ENCODE data around the gene KCNQ1OT1. TPM values are rescaled to one million over a fixed set of nuclear protein-coding genes. Genes with fewer than 3 reads are reported as not detected.

The KCNQ1OT1 gene
- total RNA-seq, 1 donor from 2014 or later, result 14.3 TPM

- Mint-ChIP-seq H3K4me1 (ENCODE audit: low read depth, unreplicated experiment) (peaks cover 17% of the 10 kb centered on the region), H3K27me3 (ENCODE audit: unreplicated experiment) (no peaks in the 10 kb centered on the region), H3K9me3 (ENCODE audit: unreplicated experiment) (peaks cover 6% of the 10 kb centered on the region), H3K36me3 (ENCODE audit: unreplicated experiment) (no peaks in the 10 kb centered on the region), H3K4me3 (ENCODE audit: unreplicated experiment) (no peak overlapping the region), H3K27ac (ENCODE audit: unreplicated experiment) (no peak overlapping the region)
- peak; percentile 6 for DNase-seq
- no peak for TF ChIP-seq CTCF (IDR thresholded peaks at IDR 0.05; ENCODE audit: partially characterized antibody, unreplicated experiment)
Measured at GRCh38 chr11:2746401-2747247, 46.8 kb upstream of the KCNQ1OT1 start.

DNA sequence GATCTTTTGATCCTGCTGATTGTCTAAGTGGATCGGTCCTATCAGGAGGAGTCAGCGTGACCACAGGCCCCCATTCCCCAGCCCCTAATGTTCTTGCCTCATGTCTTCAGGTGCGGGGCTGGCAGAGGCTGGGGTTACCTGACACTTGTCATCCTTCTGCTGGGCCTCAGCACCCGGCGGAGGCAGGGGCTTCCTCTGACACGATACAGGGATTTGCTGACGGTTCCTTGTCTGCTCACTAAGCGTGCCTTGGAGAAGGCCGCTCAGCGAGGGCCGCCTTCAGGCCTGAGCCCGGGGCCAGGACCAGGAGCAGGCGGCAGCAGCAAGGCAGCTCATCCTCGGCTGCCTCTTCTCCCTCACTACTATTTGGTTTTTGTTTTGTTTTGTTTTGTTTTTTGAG lies 45.7 kb upstream of the KCNQ1OT1 start:
- no peak overlapping the region for H3K27ac Mint-ChIP-seq (ENCODE audit: unreplicated experiment)
- peak; percentile 6 for DNase-seq
- peaks cover 13% of the 10 kb centered on the region for H3K4me1 Mint-ChIP-seq (ENCODE audit: low read depth, unreplicated experiment)
- H3K9me3 Mint-ChIP-seq (ENCODE audit: unreplicated experiment), result peaks cover 6% of the 10 kb centered on the region
- TF ChIP-seq CTCF (IDR thresholded peaks at IDR 0.05; ENCODE audit: partially characterized antibody, unreplicated experiment), result no peak
- peaks cover 2% of the 10 kb centered on the region for H3K27me3 Mint-ChIP-seq (ENCODE audit: unreplicated experiment)
- no peaks in the 10 kb centered on the region for H3K36me3 Mint-ChIP-seq (ENCODE audit: unreplicated experiment)
- H3K4me3 Mint-ChIP-seq (ENCODE audit: unreplicated experiment), result no peak overlapping the region

GRCh38 chr11:2744166-2744565 lies 44.4 kb upstream of the KCNQ1OT1 start:
- Mint-ChIP-seq H3K4me1 (ENCODE audit: low read depth, unreplicated experiment) (peaks cover 6% of the 10 kb centered on the region), H3K9me3 (ENCODE audit: unreplicated experiment) (peaks cover 6% of the 10 kb centered on the region), H3K27me3 (ENCODE audit: unreplicated experiment) (peaks cover 2% of the 10 kb centered on the region), H3K27ac (ENCODE audit: unreplicated experiment) (no peak overlapping the region), H3K36me3 (ENCODE audit: unreplicated experiment) (no peaks in the 10 kb centered on the region), H3K4me3 (ENCODE audit: unreplicated experiment) (no peak overlapping the region)
- DNase-seq, result peak; percentile 11
- TF ChIP-seq CTCF (IDR thresholded peaks at IDR 0.05; ENCODE audit: partially characterized antibody, unreplicated experiment), result no peak

DNA sequence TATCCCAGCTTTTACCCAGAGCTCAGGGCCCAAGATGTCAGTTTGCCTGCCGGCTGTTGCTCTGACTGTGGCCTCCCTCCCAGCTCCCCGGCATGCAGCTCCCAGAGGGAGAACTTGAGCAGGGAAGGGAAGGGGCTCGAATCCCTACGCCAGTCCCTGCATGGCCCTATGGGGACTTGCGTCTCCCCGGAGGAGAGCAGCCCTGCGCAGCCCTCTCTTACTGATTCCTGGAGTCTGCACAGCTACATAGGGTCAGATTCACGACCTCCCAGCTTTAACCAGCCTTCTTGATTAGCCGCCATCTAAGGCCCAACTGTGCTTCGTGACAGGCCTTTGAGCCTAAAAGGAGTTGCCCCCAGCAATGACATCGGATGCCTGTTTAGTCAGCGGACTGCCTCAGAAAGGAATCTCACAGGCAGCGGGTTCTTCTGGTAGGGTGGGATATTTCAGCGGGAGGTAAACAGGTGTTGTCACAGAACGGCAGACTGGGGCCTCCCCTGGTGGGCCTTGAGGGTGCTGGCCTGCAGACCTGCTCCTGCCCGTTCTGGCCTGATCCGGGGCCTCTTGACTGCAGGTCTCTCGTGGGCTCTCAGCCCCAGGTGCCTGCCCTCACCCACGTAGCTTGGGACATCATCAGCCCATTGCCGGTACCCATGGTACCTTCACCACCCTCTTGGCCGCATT lies 43.8 kb upstream of the KCNQ1OT1 start:
- H3K27ac Mint-ChIP-seq (ENCODE audit: unreplicated experiment), result no peak overlapping the region
- peaks cover 2% of the 10 kb centered on the region for H3K27me3 Mint-ChIP-seq (ENCODE audit: unreplicated experiment)
- no peak overlapping the region for H3K4me3 Mint-ChIP-seq (ENCODE audit: unreplicated experiment)
- peak; percentile 14 for DNase-seq
- TF ChIP-seq CTCF (IDR thresholded peaks at IDR 0.05; ENCODE audit: partially characterized antibody, unreplicated experiment), result no peak
- peaks cover 6% of the 10 kb centered on the region for H3K9me3 Mint-ChIP-seq (ENCODE audit: unreplicated experiment)
- H3K4me1 Mint-ChIP-seq (ENCODE audit: low read depth, unreplicated experiment), result peaks cover 6% of the 10 kb centered on the region
- no peaks in the 10 kb centered on the region for H3K36me3 Mint-ChIP-seq (ENCODE audit: unreplicated experiment)

All from glutamatergic neuron (in vitro differentiated cells).